OCI-LY7 (cell line): ENCODE results near the gene ZNF276. TPM values are rescaled to one million over a fixed set of nuclear protein-coding genes. Genes with fewer than 3 reads are reported as not detected.
"Not testable (repeated sequence)": the region's sequence is repeated elsewhere in the genome, so short reads cannot be mapped to it uniquely, and the experiment has no call there.

ENCODE experiments used
- Bru-seq: library from RNA; stranded (reverse); fragments of 400-500 nt; gene quantifications from one replicate; lab custom pipeline; 2021; lab: Mats Ljungman, UMichigan
- BruChase-seq, 2 experiments: library from RNA; stranded (reverse); fragments of 400-500 nt; gene quantifications; one replicate each; lab custom pipeline; 2021; lab: Mats Ljungman, UMichigan
- BruUV-seq: library from RNA; stranded (reverse); fragments of 400-500 nt; replicated peaks from 2 replicates; lab custom pipeline; 2021; lab: Mats Ljungman, UMichigan
- CTCF ChIA-PET: fragments of 300-600 bp; sonication (Branson Sonifier 250); formaldehyde crosslinking; loops from one replicate; lab custom pipeline; 2022; ENCODE audit warnings: antibody characterized with exemption; ENCODE audit not compliant: unreplicated experiment; lab: Charles Lee
- POLR2A ChIA-PET: fragments of 300-600 bp; sonication (Branson Sonifier 250); formaldehyde crosslinking; loops from one replicate; lab custom pipeline; 2022; ENCODE audit warnings: antibody characterized with exemption; lab: Charles Lee
- DNase-seq: peaks from one replicate; pipeline ENCODE4 v3.0.0-alpha.2; 2015; ENCODE audit warnings: low spot score
- H2AFZ ChIP-seq: fragments of 200-600 bp; sonication (generic), shearing (Covaris generic); 2 replicates; pipeline ENCODE4 v1.6.1; 2014; ENCODE audit warnings: mild to moderate bottlenecking, antibody characterized with exemption, low read length, moderate library complexity
- H3K27ac ChIP-seq: fragments of 200-600 bp; sonication (generic); 2 replicates; pipeline ENCODE4 v1.5.1; 2014; ENCODE audit warnings: mixed run types, low read depth, mild to moderate bottlenecking, moderate library complexity, low read length, inconsistent platforms; ENCODE audit not compliant: poor library complexity, severe bottlenecking
- H3K36me3 ChIP-seq: fragments of 200-600 bp; sonication (generic); 2 replicates; pipeline ENCODE4 v1.6.1; 2014; ENCODE audit warnings: mild to moderate bottlenecking, antibody characterized with exemption, low read length, moderate library complexity, mixed read lengths; ENCODE audit not compliant: insufficient read depth
- H3K4me1 ChIP-seq: fragments of 200-600 bp; sonication (generic); 2 replicates; pipeline ENCODE4 v1.5.1; 2014; ENCODE audit warnings: mild to moderate bottlenecking, low read length; ENCODE audit not compliant: insufficient read depth, poor library complexity, severe bottlenecking
- H3K4me2 ChIP-seq: fragments of 200-600 bp; sonication (generic); 2 replicates; pipeline ENCODE4 v1.6.1; 2014; ENCODE audit warnings: mild to moderate bottlenecking, low read length
- H3K4me3 ChIP-seq: fragments of 200-600 bp; sonication (generic); 2 replicates; pipeline ENCODE4 v1.5.1; 2014; ENCODE audit warnings: mild to moderate bottlenecking, low read depth, low read length; ENCODE audit not compliant: poor library complexity, severe bottlenecking
- H3K79me2 ChIP-seq: fragments of 200-600 bp; sonication (generic); 2 replicates; pipeline ENCODE4 v1.6.1; 2016; ENCODE audit warnings: low read depth, mild to moderate bottlenecking, low read length, moderate library complexity, mixed read lengths; ENCODE audit not compliant: insufficient read depth
- H3K9me2 ChIP-seq: fragments of 200-600 bp; sonication (generic); 2 replicates; pipeline ENCODE4 v1.6.1; 2016; ENCODE audit warnings: mild to moderate bottlenecking, low read length, mixed read lengths; ENCODE audit not compliant: insufficient read depth
- H3K9me3 ChIP-seq: fragments of 200-600 bp; sonication (generic); 2 replicates; pipeline ENCODE4 v1.6.1; 2014; ENCODE audit warnings: mild to moderate bottlenecking, mixed run types, low read length, mixed read lengths
- H4K20me1 ChIP-seq: fragments of 200-600 bp; sonication (generic); 2 replicates; pipeline ENCODE4 v1.6.1; 2014; ENCODE audit warnings: mild to moderate bottlenecking, antibody characterized with exemption, low read length, moderate library complexity, mixed read lengths; ENCODE audit not compliant: insufficient read depth
- EZH2phosphoT487 ChIP-seq: fragments of 200-600 bp; sonication (generic); IDR thresholded peaks from 2 replicates; pipeline ENCODE4 v1.6.1; 2018; ENCODE audit warnings: low read depth, borderline replicate concordance, mild to moderate bottlenecking, mixed run types, antibody characterized with exemption, low read length, moderate library complexity, mixed read lengths
- intact Hi-C: fragments of 100-400 bp; cut with micrococcal nuclease; formaldehyde crosslinking; loops from one replicate; pipeline ENCODE4 v1.10.0; 2022; ENCODE audit not compliant: unreplicated experiment
- long read RNA-seq: library from polyadenylated mRNA; stranded (forward); transcript quantifications from one replicate; pipeline ENCODE4 v2.0.0, GENCODE V29; 2022
- total RNA-seq, 2 experiments: library from RNA; depleted of rRNA in 1 of 2; stranded (reverse); fragments of >200 nt in 1 of 2; shearing (Covaris generic) in 1 of 2; gene quantifications; 2 replicates each; pipeline ENCODE4 v1.2.3, GENCODE V29; 2014 to 2022
- TF ChIP-seq, protein P1 (sequence below): fragments of 200-600 bp; sonication (generic); conservative IDR thresholded peaks from 2 replicates; pipeline ENCODE4 v1.5.1; 2014; ENCODE audit warnings: mild to moderate bottlenecking, antibody characterized with exemption, low read length, moderate library complexity, mixed read lengths

ZNF276 gene
- 27.4 and 31.0 TPM in 2 replicates for total RNA-seq (2014; rRNA removed; shearing (Covaris generic))
- 30.0 and 30.8 TPM in 2 replicates for total RNA-seq (2022)
- Bru-seq, nascent RNA = percentile 58 among the genes with signal in this experiment
- BruChase-seq, experiment 1, labeled RNA remaining after a 6-hour chase = percentile 82 among the genes with signal in this experiment
- percentile 70 among the genes with signal in this experiment for BruChase-seq, experiment 2, labeled RNA remaining after a 2-hour chase
- long read RNA-seq, full-length matches to known transcripts = 2 of 48 reads
- long read RNA-seq, partial matches to known transcripts = 3 of 48 reads
- long read RNA-seq, other reads (novel, unspliced or antisense) = 43 of 48 reads

- peak within 1 kb of the TSS; percentile 91 for H3K4me2 ChIP-seq
- no peak for TF ChIP-seq EZH2phosphoT487
- TF ChIP-seq, protein P1, sequence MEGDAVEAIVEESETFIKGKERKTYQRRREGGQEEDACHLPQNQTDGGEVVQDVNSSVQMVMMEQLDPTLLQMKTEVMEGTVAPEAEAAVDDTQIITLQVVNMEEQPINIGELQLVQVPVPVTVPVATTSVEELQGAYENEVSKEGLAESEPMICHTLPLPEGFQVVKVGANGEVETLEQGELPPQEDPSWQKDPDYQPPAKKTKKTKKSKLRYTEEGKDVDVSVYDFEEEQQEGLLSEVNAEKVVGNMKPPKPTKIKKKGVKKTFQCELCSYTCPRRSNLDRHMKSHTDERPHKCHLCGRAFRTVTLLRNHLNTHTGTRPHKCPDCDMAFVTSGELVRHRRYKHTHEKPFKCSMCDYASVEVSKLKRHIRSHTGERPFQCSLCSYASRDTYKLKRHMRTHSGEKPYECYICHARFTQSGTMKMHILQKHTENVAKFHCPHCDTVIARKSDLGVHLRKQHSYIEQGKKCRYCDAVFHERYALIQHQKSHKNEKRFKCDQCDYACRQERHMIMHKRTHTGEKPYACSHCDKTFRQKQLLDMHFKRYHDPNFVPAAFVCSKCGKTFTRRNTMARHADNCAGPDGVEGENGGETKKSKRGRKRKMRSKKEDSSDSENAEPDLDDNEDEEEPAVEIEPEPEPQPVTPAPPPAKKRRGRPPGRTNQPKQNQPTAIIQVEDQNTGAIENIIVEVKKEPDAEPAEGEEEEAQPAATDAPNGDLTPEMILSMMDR = no peak
- no TSS peak for BruUV-seq
- CTCF ChIA-PET = no interaction called here
- H3K27ac ChIP-seq = peak within 1 kb of the TSS; percentile 57
- H3K36me3 ChIP-seq = peaks cover 30% of the 10 kb centered on the region
- H3K79me2 ChIP-seq = peaks cover 6% of the 10 kb centered on the region; the same call in 1 of the 2 replicates
- peak within 1 kb of the TSS; percentile 17; the same call in 1 of the 2 replicates for H2AFZ ChIP-seq
- H3K9me2 ChIP-seq = no peaks in the 10 kb centered on the region
- DNase-seq = peak; percentile 80
- H3K4me1 ChIP-seq = peaks cover 19% of the 10 kb centered on the region
- peak within 1 kb of the TSS; percentile 89 for H3K4me3 ChIP-seq
- POLR2A ChIA-PET = no interaction called here
- no peaks in the 10 kb centered on the region for H3K9me3 ChIP-seq
- peaks cover 17% of the 10 kb centered on the region for H4K20me1 ChIP-seq
- intact Hi-C loops = loop anchor here (1.0 to 5.0 kb wide), 2 partner anchors 21 to 196 kb away; partner anchors contain the start of gene MC1R
Measured at GRCh38 chr16:89720813-89721545, at the start of gene ZNF276, which contains the start of gene VPS9D1. Gene ZNF276, plus strand, starts transcription at chr16:89721537. Its CDS starts 104 bp downstream, at chr16:89721641. Gene VPS9D1, minus strand, starts transcription at chr16:89720898. Its CDS starts 37 bp downstream, at chr16:89720861.

GRCh38 chr16:89671565-89671964 lies 49.8 kb upstream of the ZNF276 start:
- H3K36me3 ChIP-seq, CTCF ChIA-PET, intact Hi-C loops, H3K4me1 ChIP-seq, H3K79me2 ChIP-seq, H3K4me3 ChIP-seq, DNase-seq, H4K20me1 ChIP-seq, H3K27ac ChIP-seq, H3K9me3 ChIP-seq, H3K9me2 ChIP-seq, H2AFZ ChIP-seq, H3K4me2 ChIP-seq, BruUV-seq: not testable (repeated sequence)
- POLR2A ChIA-PET = interaction anchor here (0.6 kb wide), 1 partner anchor 107 kb away, joined by 3 read pairs; no protein-coding TSS in a partner anchor

DNA sequence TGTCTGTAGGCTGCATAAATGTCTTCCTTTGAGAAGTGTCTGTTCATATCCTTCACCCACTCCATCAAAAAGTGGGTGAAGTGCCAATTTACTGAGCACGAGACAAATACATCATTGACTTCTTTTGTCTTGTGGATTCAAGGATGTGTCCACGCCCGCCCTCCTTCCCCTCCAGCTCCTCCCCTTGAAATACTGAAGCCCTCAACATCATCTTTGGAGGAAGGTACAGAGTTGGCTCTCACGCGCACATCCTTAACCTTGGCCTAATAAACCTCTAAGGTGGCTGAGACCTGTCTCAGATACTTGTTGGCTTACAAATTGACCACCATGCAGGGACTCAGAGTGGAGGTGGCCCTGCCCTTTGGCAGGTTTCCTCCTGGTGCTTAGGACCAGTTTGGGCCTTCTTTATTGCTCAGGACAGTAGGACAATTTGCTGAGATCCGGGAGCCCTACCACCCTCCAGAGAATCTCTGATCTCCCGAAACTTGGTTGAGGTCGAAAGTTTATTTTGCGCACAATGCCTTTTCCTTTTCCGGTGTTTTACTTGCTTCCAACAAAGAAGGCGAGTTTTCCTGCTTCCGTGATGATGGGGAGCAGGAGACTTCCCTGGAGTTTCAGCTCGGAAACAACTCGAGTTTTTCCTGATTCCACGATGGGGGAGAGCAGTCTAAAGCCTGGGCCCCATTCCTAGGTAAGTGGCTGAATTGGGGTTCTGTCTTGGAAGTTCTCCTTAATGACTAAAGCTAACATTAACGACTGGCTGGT lies 49.0 kb upstream of the ZNF276 start:
- no TSS peak for BruUV-seq
- Histone ChIP-seq H3K36me3 (no peaks in the 10 kb centered on the region), H2AFZ (no peak overlapping the region), H3K79me2 (no peaks in the 10 kb centered on the region), H3K9me2 (no peaks in the 10 kb centered on the region), H3K27ac (no peak overlapping the region), H3K9me3 (0 out of 2 replicates have a peak, but pooled peaks cover 3% of the 10 kb centered on the region), H3K4me2 (no peak overlapping the region), H3K4me3 (no peak overlapping the region), H4K20me1 (no peaks in the 10 kb centered on the region), H3K4me1 (no peaks in the 10 kb centered on the region)
- intact Hi-C loops = no loop called here
- DNase-seq = no peak
- TF ChIP-seq, protein P1 = no peak
- no peak for TF ChIP-seq EZH2phosphoT487
- ChIA-PET CTCF (no interaction called here), POLR2A (no interaction called here)
